GM19395 (cell line): Measurements from ENCODE around the gene CLMP.
"Not testable (repeated sequence)": the region's sequence is repeated elsewhere in the genome, so short reads cannot be mapped to it uniquely, and the experiment has no call there.

Experiments used
- ATAC-seq: cut with Tn5 transposase; IDR thresholded peaks from one replicate; pipeline ENCODE4 v1.9.1; 2021; ENCODE audit warnings: mild to moderate bottlenecking, moderate library complexity; ENCODE audit not compliant: unreplicated experiment

Gene CLMP

GRCh38 chr11:123218451-123218850, 23.4 kb upstream of the CLMP start:
- no peak for ATAC-seq

- no peak for ATAC-seq
Observed at GRCh38 chr11:123217897-123218296, 22.8 kb upstream of the CLMP start.

DNA sequence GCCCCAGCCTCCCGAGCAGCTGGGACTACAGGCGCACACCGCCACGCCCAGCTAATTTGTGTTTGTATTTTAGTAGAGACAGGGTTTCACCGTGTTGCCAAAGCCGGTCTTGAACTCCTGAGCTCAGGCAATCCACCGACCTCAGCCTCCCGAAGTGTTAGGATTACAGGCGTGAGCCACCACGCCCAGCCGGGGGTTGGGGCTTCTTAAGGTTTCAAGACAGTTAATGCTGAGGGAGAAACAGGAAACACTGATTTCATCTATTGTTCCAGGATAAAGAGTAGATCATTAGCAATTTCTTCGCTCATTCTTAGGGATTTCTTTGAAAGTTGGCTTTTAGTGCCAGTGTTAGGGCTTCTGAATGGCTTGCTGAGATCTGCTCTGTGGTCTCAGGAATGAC, 21.2 kb upstream of the CLMP start:
- ATAC-seq = no peak

- ATAC-seq = no peak
Observed at GRCh38 chr11:123214940-123215339, 19.9 kb upstream of the CLMP start.

DNA sequence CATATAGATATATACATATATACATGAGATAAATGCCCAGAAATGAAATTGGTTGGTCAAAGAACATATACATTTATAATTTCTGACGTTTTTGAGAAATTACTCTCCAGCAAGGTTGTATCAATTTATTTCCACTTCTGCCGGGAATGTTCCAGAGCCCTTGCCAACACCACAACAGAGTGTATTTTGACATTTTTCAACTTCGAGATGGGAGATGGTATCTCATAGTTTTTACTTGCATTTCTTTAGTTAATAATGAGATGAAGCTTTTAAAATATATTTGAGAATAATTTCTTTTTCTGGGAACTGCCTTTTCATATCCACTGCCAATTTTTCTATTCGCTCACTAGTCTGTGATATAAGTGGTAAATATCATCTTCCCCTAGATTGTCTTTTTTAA, 19.3 kb upstream of the CLMP start:
- no peak for ATAC-seq

GRCh38 chr11:123213307-123213771, 18.3 kb upstream of the CLMP start:
- ATAC-seq = no peak

GRCh38 chr11:123212406-123212805, 17.4 kb upstream of the CLMP start:
- ATAC-seq = no peak

DNA sequence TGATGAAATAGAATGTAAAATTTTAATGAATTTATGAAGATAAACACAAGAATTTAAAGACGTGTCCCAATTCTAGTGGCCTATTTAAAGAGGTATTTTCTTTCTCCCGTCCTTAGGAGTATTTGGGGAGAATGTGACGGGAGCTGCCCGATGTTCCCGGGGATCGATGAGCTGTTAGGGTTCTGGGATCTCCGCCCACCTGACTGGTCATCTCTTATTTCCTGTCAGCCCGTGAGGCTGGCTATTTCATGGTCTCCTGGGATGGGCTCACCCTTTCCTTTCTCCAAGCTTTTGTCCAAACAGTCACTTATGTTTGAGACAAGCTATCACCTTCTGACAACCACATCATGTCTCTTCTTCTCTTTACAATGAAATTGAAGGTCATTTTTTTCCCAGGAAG, 16.9 kb upstream of the CLMP start:
- no peak for ATAC-seq

GRCh38 chr11:123211149-123211852, 16.3 kb upstream of the CLMP start:
- no peak for ATAC-seq

DNA sequence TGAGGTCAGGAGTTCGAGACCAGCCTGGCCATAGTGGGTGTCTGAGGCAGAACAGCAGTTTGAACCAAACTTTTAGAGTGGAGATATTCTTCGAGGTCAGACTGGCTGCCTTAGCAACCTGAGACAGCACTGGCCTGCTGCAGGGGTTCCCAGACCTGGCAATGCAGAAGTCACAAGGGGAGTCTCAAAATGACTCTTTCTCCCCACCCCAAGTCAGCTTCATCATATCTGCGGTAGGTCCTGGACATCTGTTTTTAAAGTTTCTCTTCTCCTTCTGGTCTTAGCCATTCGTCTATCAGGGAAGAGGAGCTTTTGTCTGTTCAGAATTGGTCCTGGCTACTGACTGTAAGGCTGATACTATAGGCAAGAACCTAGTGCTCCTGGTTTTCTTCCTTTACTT, 14.5 kb upstream of the CLMP start:
- no peak for ATAC-seq

DNA sequence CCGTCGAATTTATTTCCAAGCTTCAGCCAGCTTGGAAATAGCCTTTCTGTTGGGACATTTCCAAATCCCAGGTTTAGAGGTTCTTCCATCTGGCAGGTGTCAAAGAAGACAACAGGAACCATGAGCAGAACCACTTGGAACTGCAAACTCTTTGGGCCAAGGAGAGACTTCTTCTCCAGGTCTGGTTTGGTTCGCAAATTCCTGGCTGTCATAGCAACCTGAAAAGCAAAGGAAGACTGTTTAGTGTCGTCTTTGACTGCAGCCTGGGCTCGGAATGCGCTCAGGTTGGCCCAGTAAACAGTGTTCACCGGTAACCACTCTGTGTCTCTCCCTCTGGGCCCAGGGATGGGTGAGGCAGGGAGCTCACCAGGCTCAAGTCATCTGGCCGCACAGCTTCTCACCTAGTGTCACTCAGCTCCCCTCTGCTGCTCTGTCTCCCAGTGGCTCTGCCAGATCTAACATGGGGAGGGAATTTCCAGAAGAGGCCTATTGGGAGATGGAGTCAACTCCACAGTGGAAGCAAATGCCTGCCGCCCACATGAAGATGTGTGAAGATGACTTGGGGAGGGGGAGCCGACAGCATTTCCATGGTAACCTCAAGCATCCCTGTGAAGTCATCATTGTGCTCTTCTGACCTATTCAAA, 11.9 kb upstream of the CLMP start:
- ATAC-seq = no peak

GRCh38 chr11:123206055-123206454, 11.0 kb upstream of the CLMP start:
- not testable (repeated sequence) for ATAC-seq

GRCh38 chr11:123203934-123204333, 8.9 kb upstream of the CLMP start:
- no peak for ATAC-seq

DNA sequence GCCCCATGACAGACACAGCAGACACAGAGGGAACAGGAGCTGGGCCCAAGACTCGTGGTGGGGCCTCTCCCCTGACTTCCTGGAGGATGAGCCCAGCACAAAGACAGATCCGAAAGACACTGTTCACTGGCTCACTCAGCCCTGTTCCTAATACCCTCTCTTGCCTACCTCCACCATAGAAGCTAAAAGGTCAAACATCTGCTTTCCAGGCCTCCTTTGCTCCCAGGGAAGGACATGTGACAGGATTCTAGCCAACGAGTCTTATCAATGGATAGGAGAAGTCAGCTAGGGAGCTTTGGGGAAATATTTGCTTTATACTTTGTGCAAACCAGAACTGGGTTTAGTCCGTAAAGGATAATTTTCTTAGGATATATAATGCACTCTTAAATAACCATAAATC, 8.4 kb upstream of the CLMP start:
- ATAC-seq = no peak

DNA sequence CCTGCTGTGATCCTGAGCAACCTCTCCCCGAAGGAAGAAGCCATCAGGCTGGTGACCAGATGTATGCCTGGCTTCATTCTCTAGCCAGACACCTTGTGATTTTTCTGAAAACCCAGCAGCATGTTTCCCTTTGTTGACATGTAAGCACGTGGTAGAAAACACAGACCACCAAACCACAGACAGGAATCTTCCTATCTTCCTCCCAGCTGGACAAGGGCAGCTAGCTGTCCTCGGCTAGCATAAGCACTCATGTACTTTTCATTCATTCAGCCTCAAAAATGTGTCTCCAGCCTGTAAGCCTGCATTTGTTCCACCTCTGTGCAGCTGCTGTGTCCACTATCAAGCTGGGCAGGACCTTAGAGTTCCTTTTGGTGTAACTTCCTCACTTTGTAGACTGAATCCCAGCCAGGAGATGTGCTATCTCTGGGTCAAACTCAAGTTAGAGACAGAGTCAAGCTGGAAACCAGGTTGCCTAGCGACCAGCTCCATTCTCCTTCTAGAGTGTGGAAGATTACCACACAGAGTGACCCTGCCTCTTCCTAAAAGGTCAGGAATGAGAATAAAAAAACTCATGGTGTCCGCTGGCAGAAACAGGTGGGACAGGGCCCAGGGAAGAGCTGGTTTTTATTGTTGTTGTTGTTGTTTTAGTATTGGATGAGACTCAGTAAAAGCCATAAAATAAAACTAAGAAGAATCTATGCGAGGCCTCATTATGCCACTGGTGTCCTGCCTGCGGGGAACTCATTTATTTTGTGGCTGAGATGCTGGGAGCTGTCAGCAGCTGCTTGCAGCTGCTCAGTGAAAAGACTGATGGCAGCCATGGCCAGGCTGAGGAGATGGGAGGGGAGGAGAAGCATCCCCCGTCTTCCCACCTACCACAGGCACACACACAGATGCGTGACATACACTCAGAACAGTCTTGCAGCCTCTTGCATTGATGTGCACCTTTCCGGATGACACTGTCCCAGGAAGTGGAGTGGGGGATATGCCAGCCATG, 7.4 kb upstream of the CLMP start:
- ATAC-seq = no peak

GRCh38 chr11:123200264-123200663, 5.2 kb upstream of the CLMP start:
- ATAC-seq = no peak

GRCh38 chr11:123197711-123198110, 2.7 kb upstream of the CLMP start:
- ATAC-seq = no peak

DNA sequence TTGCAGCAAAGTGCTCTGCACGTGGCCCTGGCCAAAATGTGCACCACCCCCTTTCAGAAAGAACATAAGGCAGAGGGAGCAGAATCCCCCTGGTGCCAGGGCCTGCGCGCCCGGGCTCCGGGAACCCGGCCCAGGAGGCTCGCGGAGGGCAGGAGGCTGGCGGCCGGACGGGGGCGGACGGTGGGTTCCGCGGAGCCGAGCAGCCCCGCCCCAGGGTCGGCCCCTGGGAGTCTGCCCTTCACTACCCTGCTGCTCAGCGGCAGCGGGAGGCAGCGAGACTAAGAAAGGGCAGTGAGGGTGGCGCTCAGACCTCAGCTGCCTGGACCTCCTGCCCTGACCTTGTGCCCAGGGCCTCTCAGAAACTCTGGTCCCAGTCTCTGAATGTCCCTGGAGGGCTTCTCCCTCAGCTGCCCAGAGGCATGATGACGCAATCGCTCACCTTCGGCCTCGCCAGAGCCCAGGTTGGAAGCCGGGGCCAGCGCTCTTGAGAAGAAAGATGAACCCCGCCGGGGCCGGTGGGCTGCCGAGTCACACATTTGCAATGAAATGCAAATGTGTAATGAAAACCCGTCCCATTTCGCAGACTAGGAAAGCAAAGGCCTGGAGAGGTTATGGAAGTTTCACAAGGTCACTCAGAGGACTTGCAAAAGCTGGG, 1.1 kb upstream of the CLMP start:
- ATAC-seq = no peak

DNA sequence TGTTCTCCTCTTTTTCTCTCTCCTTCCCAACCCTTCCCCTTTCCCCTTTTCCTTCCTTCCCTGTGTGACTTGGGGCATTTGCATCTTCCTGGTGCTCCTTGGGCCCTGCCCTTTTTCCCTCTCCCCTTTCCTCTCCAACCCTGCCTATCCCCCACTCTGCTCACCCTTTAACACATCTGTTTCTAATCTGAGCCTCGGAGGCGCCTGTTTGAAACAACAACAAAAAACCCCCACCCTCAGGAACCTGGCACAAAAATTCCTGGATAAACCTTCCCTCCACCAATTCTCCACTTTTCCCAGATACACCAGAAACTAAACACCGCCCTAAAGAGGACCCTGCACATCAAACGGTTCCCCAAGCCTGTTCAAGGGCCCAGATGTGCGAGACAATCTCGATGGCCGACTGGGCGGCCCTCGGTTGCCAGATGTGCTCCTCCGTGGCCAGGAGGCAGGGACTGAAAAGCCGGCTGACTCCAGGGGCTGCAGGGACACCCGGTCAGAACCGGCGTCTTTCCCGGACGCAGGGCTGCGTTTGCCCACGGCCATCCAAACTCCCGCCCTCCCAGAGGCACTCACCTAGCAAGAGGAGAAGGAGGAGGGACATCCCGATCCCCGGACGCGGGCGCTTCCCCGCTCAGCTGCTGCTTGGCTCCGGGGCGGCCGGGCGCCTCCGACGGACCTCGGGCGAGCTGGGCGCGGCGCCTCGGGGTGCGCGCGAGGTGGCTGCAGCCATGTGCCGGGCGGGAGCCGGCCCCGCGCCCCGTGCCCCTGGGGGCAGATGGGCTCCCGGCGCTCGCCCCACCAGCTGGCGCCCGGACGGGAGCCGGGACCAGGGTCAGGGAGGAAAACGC, 486 bp downstream of the CLMP start:
- ATAC-seq = no peak

DNA sequence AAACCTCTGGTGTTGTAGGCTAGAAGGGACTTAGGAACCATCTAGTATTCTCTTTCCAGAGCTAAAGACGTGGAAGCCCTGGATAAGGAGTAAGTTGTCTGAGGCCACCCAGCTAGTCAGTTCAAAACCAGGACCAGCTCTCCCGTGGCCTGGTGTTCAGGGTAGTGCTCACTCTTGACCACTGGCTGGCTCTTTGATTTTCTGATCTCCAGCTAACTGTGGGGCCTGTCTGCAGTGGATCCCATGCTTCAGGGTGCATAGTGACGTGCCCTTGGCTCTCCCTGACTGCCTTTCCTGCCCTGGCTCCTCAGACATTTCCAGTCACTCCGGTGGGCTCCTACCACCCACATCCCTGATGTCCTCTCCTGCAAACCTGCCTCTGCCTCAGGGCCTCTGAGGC, 1.3 kb downstream of the CLMP start:
- no peak for ATAC-seq
